SK-N-SH (cell line): ENCODE data around the gene ABLIM2.

Experiments used
- MXI1 ChIP-seq: IDR thresholded peaks from 2 replicates; pipeline ENCODE4 v1.6.1; 2012; ENCODE audit warnings: mild to moderate bottlenecking, low read depth, low read length, improper control_type of control experiment
- SMC3 ChIP-seq: IDR thresholded peaks from 2 replicates; pipeline ENCODE4 v1.6.1; 2012; ENCODE audit warnings: low read depth, low read length, improper control_type of control experiment

GRCh38 chr4:8087921-8088495, 70.6 kb downstream of the ABLIM2 start:
- TF ChIP-seq SMC3 (no peak), MXI1 (no peak)
